ENCODE data around the gene MED16. TPM values are rescaled to one million over a fixed set of nuclear protein-coding genes. Genes with fewer than 3 reads are reported as not detected.

MED16 gene
- polyA plus RNA-seq, 2 donors: 33.0 to 46.2 TPM

DNA sequence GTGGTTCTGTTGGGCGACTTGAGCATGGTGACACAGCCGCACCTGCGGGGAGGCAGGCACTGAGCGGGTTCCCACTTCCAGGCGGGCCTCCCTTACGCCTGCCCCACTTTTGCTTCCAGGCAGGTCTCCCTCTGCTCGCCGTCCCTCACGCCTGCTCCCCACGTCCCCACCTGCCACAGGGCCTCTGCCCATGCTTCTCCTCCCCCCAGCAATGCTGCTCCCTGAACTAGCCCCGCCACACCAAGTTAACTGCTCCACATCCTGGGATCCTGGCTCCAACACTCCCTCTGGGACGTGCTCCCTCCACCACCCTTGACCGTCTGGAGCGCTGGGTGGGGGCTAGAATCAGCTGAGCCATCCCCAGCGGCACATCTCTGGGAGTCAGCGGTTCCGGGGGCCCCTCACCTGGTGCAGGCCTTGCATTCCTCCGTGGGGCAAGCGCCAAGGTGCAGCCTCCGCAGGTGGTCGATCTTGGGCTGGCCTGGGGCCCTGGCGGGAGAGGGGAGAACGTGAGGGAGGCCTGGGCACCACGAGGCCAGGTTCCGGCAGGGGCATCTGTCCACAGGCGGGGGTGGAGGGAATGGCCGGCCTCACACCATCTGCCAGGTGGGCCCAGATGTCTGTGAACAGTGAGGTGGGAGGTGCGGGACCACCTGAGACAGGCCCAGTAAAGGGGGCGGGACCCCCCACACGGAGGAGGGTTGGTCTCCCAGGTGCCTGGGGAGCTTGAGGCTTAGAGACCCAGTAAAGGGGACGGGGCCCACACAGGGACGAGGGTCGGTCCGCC is 24.3 kb downstream of the MED16 start:
- no peaks in the 10 kb centered on the region for H3K9me3 ChIP-seq (ENCODE audit: control insufficient read depth in 2 of 2, insufficient read depth in 1 of 2, low read depth in 1 of 2, low read length in 1 of 2)
- H3K36me3 ChIP-seq (ENCODE audit: control insufficient read depth in 2 of 2, insufficient read depth in 2 of 2, low read length in 1 of 2): peaks cover 0 to 33% of the 10 kb centered on the region in 2 donors
- 86 to 91% methylated on average over 31 to 34 of the region's 34 CpGs for WGBS, 2 donors
- H3K27me3 ChIP-seq (ENCODE audit: control insufficient read depth in 1 of 2, insufficient read depth in 2 of 2, low read length in 2 of 2): no peaks in the 10 kb centered on the region
- H3K4me1 ChIP-seq (ENCODE audit: control insufficient read depth in 2 of 2, insufficient read depth in 2 of 2, low read length in 1 of 2): peaks cover 3 to 21% of the 10 kb centered on the region in 2 donors
- H3K4me3 ChIP-seq (ENCODE audit: low read depth in 1 of 2, low read length in 2 of 2): no peak overlapping the region
- H3K27ac ChIP-seq (ENCODE audit: low read depth in 2 of 2, low read length in 1 of 2): peak overlapping the region; percentile 77 to 86

DNA sequence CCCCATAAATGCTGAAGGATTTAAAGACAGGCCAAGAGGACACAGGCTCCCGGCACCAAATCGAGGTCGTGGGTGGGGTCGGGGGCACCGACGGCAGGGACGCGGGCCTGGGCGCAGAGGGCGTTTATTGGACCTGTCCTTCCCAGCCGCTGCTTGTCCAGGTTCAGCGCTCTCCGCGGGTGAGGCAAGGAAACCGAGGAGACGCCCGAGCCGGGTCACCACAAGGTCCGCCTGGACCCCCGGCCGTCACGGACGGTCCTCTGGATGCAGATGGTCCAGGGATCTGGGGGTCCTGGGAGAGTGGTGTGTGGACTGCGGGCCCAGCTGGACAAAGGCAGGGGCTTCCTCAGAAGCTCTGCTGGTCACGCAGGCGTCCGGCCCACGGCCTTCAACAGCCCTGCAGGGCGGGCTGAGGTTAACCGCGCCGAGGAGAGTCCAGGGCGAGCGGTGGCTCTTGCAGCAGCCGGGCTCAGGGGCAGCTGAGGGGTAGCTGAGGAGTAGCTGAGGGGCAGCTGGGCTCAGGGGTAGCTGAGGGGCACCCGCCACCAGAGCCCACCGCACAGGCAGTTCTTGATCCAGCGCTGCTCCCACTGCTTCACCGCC is 25.0 kb downstream of the MED16 start:
- Histone ChIP-seq H3K27ac (ENCODE audit: low read depth in 2 of 2, low read length in 1 of 2) (no peak overlapping the region), H3K4me3 (ENCODE audit: low read depth in 1 of 2, low read length in 2 of 2) (no peak overlapping the region), H3K4me1 (ENCODE audit: control insufficient read depth in 2 of 2, insufficient read depth in 2 of 2, low read length in 1 of 2) (peaks cover 3 to 21% of the 10 kb centered on the region in 2 donors), H3K9me3 (ENCODE audit: control insufficient read depth in 2 of 2, insufficient read depth in 1 of 2, low read depth in 1 of 2, low read length in 1 of 2) (no peaks in the 10 kb centered on the region), H3K27me3 (ENCODE audit: control insufficient read depth in 1 of 2, insufficient read depth in 2 of 2, low read length in 2 of 2) (no peaks in the 10 kb centered on the region), H3K36me3 (ENCODE audit: control insufficient read depth in 2 of 2, insufficient read depth in 2 of 2, low read length in 1 of 2) (peaks cover 0 to 29% of the 10 kb centered on the region in 2 donors)
- WGBS, 2 donors: 93 to 94% methylated on average over 39 of the region's 39 CpGs

DNA sequence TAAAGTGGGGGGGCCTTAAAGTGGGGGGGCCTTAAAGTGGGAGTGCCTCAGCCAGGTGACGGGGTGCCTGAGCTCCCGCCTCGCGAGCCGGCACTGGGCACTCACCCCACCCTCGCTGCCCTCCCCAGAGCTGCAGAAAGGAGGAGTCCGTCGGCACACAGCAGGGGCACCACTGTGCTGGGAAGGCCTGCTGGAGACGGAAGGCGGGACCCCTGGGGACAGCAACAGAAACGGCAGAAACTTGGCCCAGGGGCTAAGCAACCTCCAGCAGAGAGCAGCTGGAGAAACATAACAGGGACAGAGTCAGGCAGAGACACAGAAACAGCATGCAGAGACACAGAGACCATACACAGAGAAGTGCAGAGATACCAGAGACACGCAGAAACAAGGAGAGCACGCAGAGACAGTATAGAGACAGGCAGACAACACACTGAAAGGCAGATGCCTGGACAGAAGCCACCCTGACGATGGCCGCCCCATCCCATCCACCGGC is 25.6 kb downstream of the MED16 start:
- peaks cover 3 to 21% of the 10 kb centered on the region in 2 donors for H3K4me1 ChIP-seq (ENCODE audit: control insufficient read depth in 2 of 2, insufficient read depth in 2 of 2, low read length in 1 of 2)
- H3K27me3 ChIP-seq (ENCODE audit: control insufficient read depth in 1 of 2, insufficient read depth in 2 of 2, low read length in 2 of 2): no peaks in the 10 kb centered on the region
- 75 to 78% methylated on average over 15 to 16 of the region's 16 CpGs for WGBS, 2 donors
- H3K36me3 ChIP-seq (ENCODE audit: control insufficient read depth in 2 of 2, insufficient read depth in 2 of 2, low read length in 1 of 2): peaks cover 0 to 29% of the 10 kb centered on the region in 2 donors
- no peaks in the 10 kb centered on the region for H3K9me3 ChIP-seq (ENCODE audit: control insufficient read depth in 2 of 2, insufficient read depth in 1 of 2, low read depth in 1 of 2, low read length in 1 of 2)
- H3K4me3 ChIP-seq (ENCODE audit: low read depth in 1 of 2, low read length in 2 of 2): no peak overlapping the region
- H3K27ac ChIP-seq (ENCODE audit: low read depth in 2 of 2, low read length in 1 of 2): no peak overlapping the region

DNA sequence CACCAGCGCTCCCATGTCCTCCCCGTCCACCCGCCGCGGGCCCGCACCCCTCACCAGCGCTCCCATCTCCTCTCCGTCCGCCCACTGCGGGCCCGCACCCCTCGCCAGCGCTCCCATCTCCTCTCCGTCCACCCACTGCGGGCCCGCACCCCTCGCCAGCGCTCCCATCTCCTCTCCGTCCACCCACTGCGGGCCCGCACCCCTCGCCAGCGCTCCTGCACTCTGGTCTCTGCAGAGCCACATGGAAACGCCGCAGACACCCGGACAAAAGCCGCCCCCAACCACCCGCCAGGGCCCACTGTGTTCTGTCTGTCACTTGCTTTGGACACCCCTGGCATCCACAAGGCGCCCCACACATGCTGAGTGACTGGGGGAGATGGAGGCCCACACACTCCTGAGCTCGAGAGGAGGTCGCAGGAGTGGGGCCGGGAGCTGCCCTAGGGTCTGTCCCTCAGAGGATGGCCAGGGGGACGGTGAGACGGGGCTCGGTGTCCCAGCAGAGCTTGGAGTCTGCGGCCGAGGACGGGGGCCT is 26.2 kb downstream of the MED16 start:
- peaks cover 0 to 29% of the 10 kb centered on the region in 2 donors for H3K36me3 ChIP-seq (ENCODE audit: control insufficient read depth in 2 of 2, insufficient read depth in 2 of 2, low read length in 1 of 2)
- no peaks in the 10 kb centered on the region for H3K9me3 ChIP-seq (ENCODE audit: control insufficient read depth in 2 of 2, insufficient read depth in 1 of 2, low read depth in 1 of 2, low read length in 1 of 2)
- WGBS, 2 donors: 83 to 86% methylated on average over 35 to 38 of the region's 38 CpGs
- H3K27me3 ChIP-seq (ENCODE audit: control insufficient read depth in 1 of 2, insufficient read depth in 2 of 2, low read length in 2 of 2): no peaks in the 10 kb centered on the region
- no peak overlapping the region for H3K27ac ChIP-seq (ENCODE audit: low read depth in 2 of 2, low read length in 1 of 2)
- H3K4me3 ChIP-seq (ENCODE audit: low read depth in 1 of 2, low read length in 2 of 2): no peak overlapping the region
- H3K4me1 ChIP-seq (ENCODE audit: control insufficient read depth in 2 of 2, insufficient read depth in 2 of 2, low read length in 1 of 2): peaks cover 3 to 19% of the 10 kb centered on the region in 2 donors

DNA sequence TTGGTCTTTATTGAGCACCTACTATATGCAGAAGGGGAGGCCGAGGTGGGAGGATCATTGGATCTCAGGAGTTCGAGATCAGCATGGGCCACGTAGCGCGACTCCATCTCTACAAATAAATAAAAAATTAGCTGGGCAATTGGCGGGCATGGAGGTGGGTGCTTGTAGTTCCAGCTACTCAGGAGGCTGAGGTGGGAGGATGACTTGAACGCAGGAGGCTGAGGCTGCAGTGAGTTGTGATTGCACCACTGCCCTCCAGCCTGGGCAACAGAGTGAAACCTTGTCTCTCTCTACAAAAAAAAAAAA is 29.7 kb downstream of the MED16 start:
- Histone ChIP-seq H3K27ac (ENCODE audit: low read depth in 2 of 2, low read length in 1 of 2) (no peak overlapping the region), H3K9me3 (ENCODE audit: control insufficient read depth in 2 of 2, insufficient read depth in 1 of 2, low read depth in 1 of 2, low read length in 1 of 2) (no peaks in the 10 kb centered on the region), H3K36me3 (ENCODE audit: control insufficient read depth in 2 of 2, insufficient read depth in 2 of 2, low read length in 1 of 2) (peaks cover 0 to 6% of the 10 kb centered on the region in 2 donors), H3K4me3 (ENCODE audit: low read depth in 1 of 2, low read length in 2 of 2) (no peak overlapping the region), H3K4me1 (ENCODE audit: control insufficient read depth in 2 of 2, insufficient read depth in 2 of 2, low read length in 1 of 2) (peaks cover 0 to 8% of the 10 kb centered on the region in 2 donors), H3K27me3 (ENCODE audit: control insufficient read depth in 1 of 2, insufficient read depth in 2 of 2, low read length in 2 of 2) (no peaks in the 10 kb centered on the region)
- WGBS, 2 donors: 76% methylated on average over 7 of the region's 7 CpGs

DNA sequence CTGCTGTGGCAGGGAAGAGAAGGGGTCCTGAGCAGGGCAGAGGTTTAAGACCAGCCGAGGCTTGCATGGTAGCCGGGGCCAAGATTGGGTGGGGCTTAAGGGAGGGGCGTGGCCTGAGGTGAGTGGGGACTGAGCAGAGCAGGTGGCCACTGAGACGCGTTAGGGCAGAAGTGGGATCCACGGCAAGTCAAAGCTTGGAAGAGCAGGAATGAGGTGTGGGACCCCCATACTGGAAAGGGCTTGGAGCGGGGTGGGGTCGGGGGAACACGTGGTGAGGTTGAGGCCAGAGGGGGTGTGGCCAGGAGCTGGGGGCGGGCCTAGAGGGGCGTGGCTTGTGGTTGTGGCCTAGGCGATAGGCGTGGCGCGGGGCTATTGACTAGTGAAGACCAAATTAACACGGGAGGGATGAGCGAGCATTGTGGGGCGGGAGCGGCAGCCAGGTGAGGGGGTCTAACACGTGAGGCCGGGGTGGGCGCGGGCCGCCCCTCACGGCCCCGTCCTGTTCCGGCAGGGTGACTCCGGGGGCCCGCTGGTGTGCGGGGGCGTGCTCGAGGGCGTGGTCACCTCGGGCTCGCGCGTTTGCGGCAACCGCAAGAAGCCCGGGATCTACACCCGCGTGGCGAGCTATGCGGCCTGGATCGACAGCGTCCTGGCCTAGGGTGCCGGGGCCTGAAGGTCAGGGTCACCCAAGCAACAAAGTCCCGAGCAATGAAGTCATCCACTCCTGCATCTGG is 30.2 kb downstream of the MED16 start:
- Histone ChIP-seq H3K27ac (ENCODE audit: low read depth in 2 of 2, low read length in 1 of 2) (peak overlapping the region in 1 of 2 donors; percentile 41), H3K9me3 (ENCODE audit: control insufficient read depth in 2 of 2, insufficient read depth in 1 of 2, low read depth in 1 of 2, low read length in 1 of 2) (no peaks in the 10 kb centered on the region), H3K4me1 (ENCODE audit: control insufficient read depth in 2 of 2, insufficient read depth in 2 of 2, low read length in 1 of 2) (peaks cover 0 to 8% of the 10 kb centered on the region in 2 donors), H3K36me3 (ENCODE audit: control insufficient read depth in 2 of 2, insufficient read depth in 2 of 2, low read length in 1 of 2) (peaks cover 0 to under 1% of the 10 kb centered on the region in 2 donors), H3K27me3 (ENCODE audit: control insufficient read depth in 1 of 2, insufficient read depth in 2 of 2, low read length in 2 of 2) (no peaks in the 10 kb centered on the region), H3K4me3 (ENCODE audit: low read depth in 1 of 2, low read length in 2 of 2) (no peak overlapping the region)
- WGBS, 2 donors: 23 to 24% methylated on average over 46 to 48 of the region's 48 CpGs

DNA sequence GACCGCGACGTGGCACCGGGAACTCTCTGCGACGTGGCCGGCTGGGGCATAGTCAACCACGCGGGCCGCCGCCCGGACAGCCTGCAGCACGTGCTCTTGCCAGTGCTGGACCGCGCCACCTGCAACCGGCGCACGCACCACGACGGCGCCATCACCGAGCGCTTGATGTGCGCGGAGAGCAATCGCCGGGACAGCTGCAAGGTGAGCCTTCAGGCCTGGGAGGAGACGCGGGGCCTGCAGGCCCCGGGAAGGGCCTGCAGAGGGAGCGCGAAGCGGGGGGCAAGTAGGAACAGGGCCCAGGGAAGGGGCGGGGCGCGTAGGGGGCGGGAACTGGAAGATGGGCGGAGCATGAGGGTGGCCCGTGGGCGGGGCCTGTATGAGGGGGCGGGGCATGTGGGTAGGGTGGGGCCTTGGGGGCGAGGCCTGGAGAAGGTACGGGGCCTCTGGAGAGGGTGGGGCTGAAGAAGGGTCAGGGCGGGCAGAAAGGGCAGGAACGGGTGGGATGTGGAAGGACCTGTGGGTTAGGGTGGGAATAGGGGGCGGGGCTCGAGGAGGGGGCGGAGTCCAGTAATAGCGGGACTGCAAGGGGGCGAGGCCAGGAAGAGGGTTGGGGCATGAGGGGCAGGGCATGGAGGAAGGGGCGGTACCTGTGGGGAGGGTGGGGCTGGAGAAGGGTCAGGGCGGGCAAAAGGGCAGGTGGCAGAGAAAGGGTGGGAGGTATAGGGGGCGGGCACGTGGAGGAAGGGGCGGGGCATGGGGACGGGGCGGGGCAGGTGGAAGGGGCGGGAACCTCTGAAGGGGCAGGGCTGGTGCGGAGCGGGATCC is 31.0 kb downstream of the MED16 start:
- Histone ChIP-seq H3K36me3 (ENCODE audit: control insufficient read depth in 2 of 2, insufficient read depth in 2 of 2, low read length in 1 of 2) (no peaks in the 10 kb centered on the region), H3K9me3 (ENCODE audit: control insufficient read depth in 2 of 2, insufficient read depth in 1 of 2, low read depth in 1 of 2, low read length in 1 of 2) (no peaks in the 10 kb centered on the region), H3K4me1 (ENCODE audit: control insufficient read depth in 2 of 2, insufficient read depth in 2 of 2, low read length in 1 of 2) (peaks cover 0 to 8% of the 10 kb centered on the region in 2 donors), H3K27me3 (ENCODE audit: control insufficient read depth in 1 of 2, insufficient read depth in 2 of 2, low read length in 2 of 2) (no peaks in the 10 kb centered on the region), H3K4me3 (ENCODE audit: low read depth in 1 of 2, low read length in 2 of 2) (no peak overlapping the region), H3K27ac (ENCODE audit: low read depth in 2 of 2, low read length in 1 of 2) (peak overlapping the region in 1 of 2 donors; percentile 41)
- WGBS, 2 donors: 21 to 26% methylated on average over 57 to 60 of the region's 60 CpGs

DNA sequence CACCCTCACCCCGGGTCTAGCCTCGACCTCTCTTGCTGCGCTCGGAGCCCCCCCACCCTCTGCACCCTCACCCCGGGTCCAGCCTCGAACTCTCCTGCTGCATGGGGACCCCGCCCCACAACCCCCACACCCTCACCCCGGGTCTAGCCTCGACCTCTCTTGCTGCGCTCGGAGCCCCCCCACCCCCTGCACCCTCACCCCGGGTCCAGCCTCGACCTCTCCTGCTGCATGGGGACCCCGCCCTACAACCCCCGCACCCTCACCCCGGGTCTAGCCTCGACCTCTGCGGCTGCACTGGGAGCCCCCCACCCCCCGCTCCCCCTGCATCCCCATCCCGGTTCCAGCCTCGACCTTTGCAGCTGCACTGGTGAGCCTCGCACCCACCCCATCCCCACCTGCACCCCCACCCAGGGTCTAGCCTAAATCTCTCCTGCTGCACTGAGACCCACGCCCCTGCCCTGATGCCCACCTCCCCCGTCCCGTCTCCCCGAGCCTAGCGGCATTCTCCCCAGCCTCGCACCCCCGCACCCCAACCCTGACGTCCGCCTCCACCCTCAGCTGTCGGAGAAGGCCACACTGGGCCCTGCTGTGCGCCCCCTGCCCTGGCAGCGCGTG is 31.7 kb downstream of the MED16 start:
- Histone ChIP-seq H3K4me1 (ENCODE audit: control insufficient read depth in 2 of 2, insufficient read depth in 2 of 2, low read length in 1 of 2) (peaks cover 0 to 8% of the 10 kb centered on the region in 2 donors), H3K4me3 (ENCODE audit: low read depth in 1 of 2, low read length in 2 of 2) (no peak overlapping the region), H3K27ac (ENCODE audit: low read depth in 2 of 2, low read length in 1 of 2) (no peak overlapping the region), H3K27me3 (ENCODE audit: control insufficient read depth in 1 of 2, insufficient read depth in 2 of 2, low read length in 2 of 2) (no peaks in the 10 kb centered on the region), H3K9me3 (ENCODE audit: control insufficient read depth in 2 of 2, insufficient read depth in 1 of 2, low read depth in 1 of 2, low read length in 1 of 2) (no peaks in the 10 kb centered on the region), H3K36me3 (ENCODE audit: control insufficient read depth in 2 of 2, insufficient read depth in 2 of 2, low read length in 1 of 2) (no peaks in the 10 kb centered on the region)
- 41 to 61% methylated on average over 21 to 33 of the region's 35 CpGs for WGBS, 2 donors

Data from esophagus (tissue), 2 donors.